ENCODE results near the gene PEPD.

- TF ChIP-seq POLR2AphosphoS5 (IDR thresholded peaks at IDR 0.05) (no peak), CTCF (IDR thresholded peaks at IDR 0.05) (no peak), POLR2A (IDR thresholded peaks at IDR 0.05) (no peak)
Observed at GRCh38 chr19:33405553-33406461, 115.8 kb downstream of the PEPD start.
